ENCODE results near the gene DQX1.

The DQX1 gene

GRCh38 chr2:74530239-74531187 lies 4.5 kb upstream of the DQX1 start:
- Mint-ChIP-seq H3K4me1 (ENCODE audit: low read depth) (peaks cover 48% of the 10 kb centered on the region), H3K36me3 (ENCODE audit: low read depth) (peaks cover 45% of the 10 kb centered on the region), H3K4me3 (peak overlapping the region; percentile 97), H3K27ac (peak overlapping the region; percentile 96), H3K9me3 (no peaks in the 10 kb centered on the region), H3K27me3 (ENCODE audit: low read depth) (no peaks in the 10 kb centered on the region)

GRCh38 chr2:74529357-74530238 lies 3.6 kb upstream of the DQX1 start, which contains the start of the genes AUP1 and HTRA2:
Gene AUP1, minus strand, starts transcription at chr2:74529706. Its CDS starts 77 bp downstream, at chr2:74529629.
Gene HTRA2, plus strand, starts transcription at chr2:74529933. Its CDS starts 74 bp downstream, at chr2:74530007.
- Mint-ChIP-seq H3K4me3 (peak within 1 kb of the TSS; percentile 97), H3K27me3 (ENCODE audit: low read depth) (no peaks in the 10 kb centered on the region), H3K4me1 (ENCODE audit: low read depth) (peaks cover 48% of the 10 kb centered on the region), H3K27ac (peak within 1 kb of the TSS; percentile 96), H3K9me3 (no peaks in the 10 kb centered on the region), H3K36me3 (ENCODE audit: low read depth) (peaks cover 45% of the 10 kb centered on the region)

- peaks cover 46% of the 10 kb centered on the region for H3K4me1 Mint-ChIP-seq (ENCODE audit: low read depth)
- H3K36me3 Mint-ChIP-seq (ENCODE audit: low read depth): peaks cover 42% of the 10 kb centered on the region
- peak overlapping the region; percentile 97 for H3K4me3 Mint-ChIP-seq
- no peaks in the 10 kb centered on the region for H3K27me3 Mint-ChIP-seq (ENCODE audit: low read depth)
- no peaks in the 10 kb centered on the region for H3K9me3 Mint-ChIP-seq
- peak overlapping the region; percentile 96 for H3K27ac Mint-ChIP-seq
These were observed 2.7 kb upstream of the DQX1 start for GRCh38 chr2:74528600-74529356.

GRCh38 chr2:74527741-74528140 lies 1.7 kb upstream of the DQX1 start:
- H3K36me3 Mint-ChIP-seq (ENCODE audit: low read depth): peaks cover 42% of the 10 kb centered on the region
- H3K27me3 Mint-ChIP-seq (ENCODE audit: low read depth): no peaks in the 10 kb centered on the region
- H3K9me3 Mint-ChIP-seq: no peaks in the 10 kb centered on the region
- peak overlapping the region; percentile 97 for H3K4me3 Mint-ChIP-seq
- H3K4me1 Mint-ChIP-seq (ENCODE audit: low read depth): peaks cover 45% of the 10 kb centered on the region
- peak overlapping the region; percentile 96 for H3K27ac Mint-ChIP-seq

GRCh38 chr2:74526649-74527230 lies 709 bp upstream of the DQX1 start:
- Mint-ChIP-seq H3K4me3 (no peak overlapping the region), H3K27me3 (ENCODE audit: low read depth) (no peaks in the 10 kb centered on the region), H3K36me3 (ENCODE audit: low read depth) (peaks cover 35% of the 10 kb centered on the region), H3K9me3 (no peaks in the 10 kb centered on the region), H3K27ac (peak overlapping the region; percentile 7), H3K4me1 (ENCODE audit: low read depth) (peaks cover 35% of the 10 kb centered on the region)

- peaks cover 32% of the 10 kb centered on the region for H3K36me3 Mint-ChIP-seq (ENCODE audit: low read depth)
- peaks cover 25% of the 10 kb centered on the region for H3K4me1 Mint-ChIP-seq (ENCODE audit: low read depth)
- no peak overlapping the region for H3K4me3 Mint-ChIP-seq
- peaks cover 4% of the 10 kb centered on the region for H3K27me3 Mint-ChIP-seq (ENCODE audit: low read depth)
- no peak overlapping the region for H3K27ac Mint-ChIP-seq
- no peaks in the 10 kb centered on the region for H3K9me3 Mint-ChIP-seq
These were observed 895 bp downstream of the DQX1 start for GRCh38 chr2:74524955-74525716.

- H3K27me3 Mint-ChIP-seq (ENCODE audit: low read depth): peaks cover 15% of the 10 kb centered on the region
- peaks cover 24% of the 10 kb centered on the region for H3K4me1 Mint-ChIP-seq (ENCODE audit: low read depth)
- no peak overlapping the region for H3K27ac Mint-ChIP-seq
- no peak overlapping the region for H3K4me3 Mint-ChIP-seq
- H3K9me3 Mint-ChIP-seq: no peaks in the 10 kb centered on the region
- peaks cover 32% of the 10 kb centered on the region for H3K36me3 Mint-ChIP-seq (ENCODE audit: low read depth)
These were observed 2.0 kb downstream of the DQX1 start for GRCh38 chr2:74524005-74524404.

- H3K36me3 Mint-ChIP-seq (ENCODE audit: low read depth): peaks cover 19% of the 10 kb centered on the region
- H3K27ac Mint-ChIP-seq: no peak overlapping the region
- H3K4me1 Mint-ChIP-seq (ENCODE audit: low read depth): peaks cover 12% of the 10 kb centered on the region
- H3K27me3 Mint-ChIP-seq (ENCODE audit: low read depth): peaks cover 30% of the 10 kb centered on the region
- H3K4me3 Mint-ChIP-seq: no peak overlapping the region
- H3K9me3 Mint-ChIP-seq: no peaks in the 10 kb centered on the region
These were observed 3.5 kb downstream of the DQX1 start for GRCh38 chr2:74522516-74522915.

GRCh38 chr2:74516650-74517049 lies 9.4 kb downstream of the DQX1 start:
- Mint-ChIP-seq H3K27me3 (ENCODE audit: low read depth) (peaks cover 76% of the 10 kb centered on the region), H3K4me1 (ENCODE audit: low read depth) (peaks cover 15% of the 10 kb centered on the region), H3K9me3 (no peaks in the 10 kb centered on the region), H3K36me3 (ENCODE audit: low read depth) (peaks cover 8% of the 10 kb centered on the region), H3K4me3 (peak overlapping the region; percentile 73), H3K27ac (peak overlapping the region; percentile 37)

GRCh38 chr2:74515981-74516633 lies 9.9 kb downstream of the DQX1 start:
- Mint-ChIP-seq H3K36me3 (ENCODE audit: low read depth) (peaks cover 8% of the 10 kb centered on the region), H3K9me3 (no peaks in the 10 kb centered on the region), H3K4me1 (ENCODE audit: low read depth) (peaks cover 16% of the 10 kb centered on the region), H3K27me3 (ENCODE audit: low read depth) (peaks cover 81% of the 10 kb centered on the region), H3K27ac (peak overlapping the region; percentile 37), H3K4me3 (peak overlapping the region; percentile 73)

- H3K27me3 Mint-ChIP-seq (ENCODE audit: low read depth): peaks cover 85% of the 10 kb centered on the region
- no peak overlapping the region for H3K27ac Mint-ChIP-seq
- H3K4me1 Mint-ChIP-seq (ENCODE audit: low read depth): peaks cover 19% of the 10 kb centered on the region
- H3K36me3 Mint-ChIP-seq (ENCODE audit: low read depth): peaks cover 8% of the 10 kb centered on the region
- no peaks in the 10 kb centered on the region for H3K9me3 Mint-ChIP-seq
- peak overlapping the region; percentile 80 for H3K4me3 Mint-ChIP-seq
These were observed 10.6 kb downstream of the DQX1 start for GRCh38 chr2:74515271-74515980.

Data from T-helper 1 cell treated with Interleukin-12 subunit alpha and Interleukin-12 subunit beta and Interleukin-4 antibody, amounts not matched to agents 30 μg/mL and 1 μg/mL, for 36 hours (primary cell).